HepG2 (cell line): ENCODE data around the gene ELAC1. TPM values are rescaled to one million over a fixed set of nuclear protein-coding genes. Genes with fewer than 3 reads are reported as not detected.
A peak's percentile ranks its signal among the peaks of the same experiment; 100 is the strongest.

Experiments
- AGO1 ChIP-seq: fragments of 200-400 bp; formaldehyde crosslinking; IDR thresholded peaks from 2 replicates; pipeline ENCODE4 v1.6.1; 2017; ENCODE audit warnings: mild to moderate bottlenecking, low read depth, low read length, moderate library complexity; ENCODE audit not compliant: poor library complexity, severe bottlenecking
- DMAP1 ChIP-seq: IDR thresholded peaks from 2 replicates; pipeline ENCODE4 v1.6.1; 2016
- MED1 ChIP-seq: sonication (generic); formaldehyde crosslinking; IDR thresholded peaks from 2 replicates; pipeline ENCODE4 v1.4.0; 2020; ENCODE audit warnings: missing genetic modification reagents
- MTF2 ChIP-seq: sonication (generic); formaldehyde crosslinking; IDR thresholded peaks from 2 replicates; pipeline ENCODE4 v1.5.0; 2020; ENCODE audit warnings: missing genetic modification reagents, borderline replicate concordance
- RAD51 ChIP-seq: fragments of 450-650 bp; IDR thresholded peaks from 2 replicates; pipeline ENCODE4 v1.6.1; 2016; ENCODE audit warnings: borderline replicate concordance
- SMC3 ChIP-seq: IDR thresholded peaks from 2 replicates; pipeline ENCODE4 v1.6.1; 2011; ENCODE audit warnings: low read length, improper control_type of control experiment
- SPEN ChIP-seq: sonication (generic); formaldehyde crosslinking; IDR thresholded peaks from 2 replicates; pipeline ENCODE4 v1.5.1; 2020; ENCODE audit warnings: low read depth, mild to moderate bottlenecking, missing genetic modification reagents
- ZKSCAN8 ChIP-seq: IDR thresholded peaks from 2 replicates; pipeline ENCODE4 v1.6.1; 2016; ENCODE audit warnings: borderline replicate concordance, missing genetic modification reagents, missing compliant biosample characterization
- ZNF552 ChIP-seq: sonication (generic); formaldehyde crosslinking; IDR thresholded peaks from 2 replicates; pipeline ENCODE4 v1.9.0; 2022; ENCODE audit warnings: missing genetic modification reagents, mild to moderate bottlenecking, borderline replicate concordance
- ZNF644 ChIP-seq: IDR thresholded peaks from 2 replicates; pipeline ENCODE4 v1.6.1; 2016; ENCODE audit warnings: low read depth
- polyA plus RNA-seq, 8 experiments: library from polyadenylated mRNA; depleted of rRNA in 3 of 8; stranded (reverse) in 7 of 8; unstranded in 1 of 8; fragments of >200 nt; fragmentation: Illumina TruSeq in 4 of 8; extraction: Trizol in 4 of 8; gene quantifications; 2 replicates each; pipeline versions ENCODE4 v1.2.1 to v1.2.3, GENCODE V29; 2011 to 2016; ENCODE audit warnings: low read depth in 4 of 8, missing spikeins in 1 of 8, mixed read lengths in 1 of 8; ENCODE audit not compliant: insufficient read depth in 1 of 8
- total RNA-seq, 5 experiments: library from RNA; depleted of rRNA; stranded (reverse); fragments of >200 nt; fragmentation: Illumina TruSeq; extraction: Trizol; gene quantifications; 2 replicates each; pipeline ENCODE4 v1.2.3, GENCODE V29; 2016; ENCODE audit warnings: low read depth in 1 of 5
- TF ChIP-seq, protein P1 (sequence below): sonication (generic); formaldehyde crosslinking; IDR thresholded peaks from one replicate; pipeline ENCODE4 v1.5.1; 2020; ENCODE audit warnings: mild to moderate bottlenecking, missing genetic modification reagents; ENCODE audit errors: not compliant biosample characterization
- TF ChIP-seq, protein P2 (sequence below): IDR thresholded peaks from 2 replicates; pipeline ENCODE4 v1.6.1; 2012; ENCODE audit warnings: low read depth, low read length, improper control_type of control experiment
- TF ChIP-seq, protein P3 (sequence below): sonication (generic); formaldehyde crosslinking; IDR thresholded peaks from 2 replicates; pipeline ENCODE4 v1.9.0; 2021; ENCODE audit warnings: mild to moderate bottlenecking, missing genetic modification reagents

ELAC1 gene
- total and polyA plus RNA-seq, 2 of the 13 experiments (the other 11 are each of a cell fraction or from before 2014, with no cell fraction given) = 1.9 to 3.6 TPM

DNA sequence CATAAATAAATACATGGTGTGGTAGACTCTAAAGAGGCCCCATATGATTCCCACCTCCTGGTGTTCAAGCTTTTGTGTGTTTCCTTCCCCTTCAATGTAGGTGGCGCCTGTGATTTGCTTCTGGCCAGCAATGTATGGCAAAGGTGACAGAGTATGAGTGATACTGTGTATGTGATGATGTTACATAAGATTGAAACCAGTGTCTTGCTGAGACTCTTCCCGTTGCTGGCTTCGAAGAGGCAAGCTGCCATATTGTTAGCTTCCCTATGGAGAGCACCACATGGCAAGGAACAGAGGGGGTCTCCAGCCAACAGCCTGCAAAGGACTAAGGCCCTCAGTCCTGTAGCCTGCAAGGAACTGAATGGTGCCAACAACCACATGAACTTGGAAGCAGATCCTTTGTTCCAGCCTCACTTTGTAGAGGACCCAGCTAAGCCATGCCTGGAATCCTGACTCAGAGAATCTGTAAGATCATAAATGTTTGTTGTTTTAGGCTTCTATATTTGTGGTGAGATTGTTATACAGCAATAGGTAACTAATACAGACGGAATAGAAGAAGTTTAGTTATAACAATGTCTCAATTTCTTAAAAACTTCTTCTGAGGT is 60.5 kb downstream of the ELAC1 start (continued):
- TF ChIP-seq, protein P1, sequence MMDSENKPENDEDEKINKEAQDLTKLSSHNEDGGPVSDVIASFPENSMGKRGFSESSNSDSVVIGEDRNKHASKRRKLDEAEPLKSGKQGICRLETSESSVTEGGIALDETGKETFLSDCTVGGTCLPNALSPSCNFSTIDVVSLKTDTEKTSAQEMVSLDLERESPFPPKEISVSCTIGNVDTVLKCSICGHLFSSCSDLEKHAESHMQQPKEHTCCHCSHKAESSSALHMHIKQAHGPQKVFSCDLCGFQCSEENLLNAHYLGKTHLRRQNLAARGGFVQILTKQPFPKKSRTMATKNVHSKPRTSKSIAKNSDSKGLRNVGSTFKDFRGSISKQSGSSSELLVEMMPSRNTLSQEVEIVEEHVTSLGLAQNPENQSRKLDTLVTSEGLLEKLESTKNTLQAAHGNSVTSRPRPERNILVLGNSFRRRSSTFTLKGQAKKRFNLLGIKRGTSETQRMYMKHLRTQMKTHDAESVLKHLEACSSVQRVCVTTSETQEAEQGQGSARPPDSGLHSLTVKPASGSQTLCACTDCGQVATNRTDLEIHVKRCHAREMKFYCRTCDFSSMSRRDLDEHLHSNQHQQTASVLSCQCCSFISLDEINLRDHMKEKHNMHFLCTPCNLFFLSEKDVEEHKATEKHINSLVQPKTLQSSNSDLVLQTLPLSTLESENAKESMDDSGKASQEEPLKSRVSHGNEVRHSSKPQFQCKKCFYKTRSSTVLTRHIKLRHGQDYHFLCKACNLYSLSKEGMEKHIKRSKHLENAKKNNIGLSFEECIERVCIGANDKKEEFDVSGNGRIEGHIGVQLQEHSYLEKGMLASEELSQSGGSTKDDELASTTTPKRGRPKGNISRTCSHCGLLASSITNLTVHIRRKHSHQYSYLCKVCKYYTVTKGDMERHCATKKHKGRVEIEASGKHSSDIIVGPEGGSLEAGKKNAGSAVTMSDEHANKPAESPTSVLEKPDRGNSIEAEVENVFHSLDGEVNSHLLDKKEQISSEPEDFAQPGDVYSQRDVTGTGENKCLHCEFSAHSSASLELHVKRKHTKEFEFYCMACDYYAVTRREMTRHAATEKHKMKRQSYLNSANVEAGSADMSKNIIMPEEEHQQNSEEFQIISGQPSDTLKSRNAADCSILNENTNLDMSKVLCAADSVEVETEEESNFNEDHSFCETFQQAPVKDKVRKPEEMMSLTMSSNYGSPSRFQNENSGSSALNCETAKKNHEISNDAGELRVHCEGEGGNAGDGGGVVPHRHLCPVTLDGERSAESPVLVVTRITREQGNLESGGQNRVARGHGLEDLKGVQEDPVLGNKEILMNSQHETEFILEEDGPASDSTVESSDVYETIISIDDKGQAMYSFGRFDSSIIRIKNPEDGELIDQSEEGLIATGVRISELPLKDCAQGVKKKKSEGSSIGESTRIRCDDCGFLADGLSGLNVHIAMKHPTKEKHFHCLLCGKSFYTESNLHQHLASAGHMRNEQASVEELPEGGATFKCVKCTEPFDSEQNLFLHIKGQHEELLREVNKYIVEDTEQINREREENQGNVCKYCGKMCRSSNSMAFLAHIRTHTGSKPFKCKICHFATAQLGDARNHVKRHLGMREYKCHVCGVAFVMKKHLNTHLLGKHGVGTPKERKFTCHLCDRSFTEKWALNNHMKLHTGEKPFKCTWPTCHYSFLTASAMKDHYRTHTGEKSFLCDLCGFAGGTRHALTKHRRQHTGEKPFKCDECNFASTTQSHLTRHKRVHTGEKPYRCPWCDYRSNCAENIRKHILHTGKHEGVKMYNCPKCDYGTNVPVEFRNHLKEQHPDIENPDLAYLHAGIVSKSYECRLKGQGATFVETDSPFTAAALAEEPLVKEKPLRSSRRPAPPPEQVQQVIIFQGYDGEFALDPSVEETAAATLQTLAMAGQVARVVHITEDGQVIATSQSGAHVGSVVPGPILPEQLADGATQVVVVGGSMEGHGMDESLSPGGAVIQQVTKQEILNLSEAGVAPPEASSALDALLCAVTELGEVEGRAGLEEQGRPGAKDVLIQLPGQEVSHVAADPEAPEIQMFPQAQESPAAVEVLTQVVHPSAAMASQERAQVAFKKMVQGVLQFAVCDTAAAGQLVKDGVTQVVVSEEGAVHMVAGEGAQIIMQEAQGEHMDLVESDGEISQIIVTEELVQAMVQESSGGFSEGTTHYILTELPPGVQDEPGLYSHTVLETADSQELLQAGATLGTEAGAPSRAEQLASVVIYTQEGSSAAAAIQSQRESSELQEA (CRISPR knock-in tag) = no peak
- TF ChIP-seq ZKSCAN8 (CRISPR knock-in tag) (no peak), MED1 (CRISPR knock-in tag) (peak; percentile 52; the same call in 1 of the 2 replicates), AGO1 (no peak), SPEN (CRISPR knock-in tag) (no peak), ZNF644 (CRISPR knock-in tag) (peak; percentile 54; the same call in 1 of the 2 replicates), SMC3 (peak; percentile 24; the same call in 1 of the 2 replicates), DMAP1 (CRISPR knock-in tag) (no peak), ZNF552 (CRISPR knock-in tag) (no peak), MTF2 (CRISPR knock-in tag) (no peak), RAD51 (no peak)
- TF ChIP-seq, protein P2, sequence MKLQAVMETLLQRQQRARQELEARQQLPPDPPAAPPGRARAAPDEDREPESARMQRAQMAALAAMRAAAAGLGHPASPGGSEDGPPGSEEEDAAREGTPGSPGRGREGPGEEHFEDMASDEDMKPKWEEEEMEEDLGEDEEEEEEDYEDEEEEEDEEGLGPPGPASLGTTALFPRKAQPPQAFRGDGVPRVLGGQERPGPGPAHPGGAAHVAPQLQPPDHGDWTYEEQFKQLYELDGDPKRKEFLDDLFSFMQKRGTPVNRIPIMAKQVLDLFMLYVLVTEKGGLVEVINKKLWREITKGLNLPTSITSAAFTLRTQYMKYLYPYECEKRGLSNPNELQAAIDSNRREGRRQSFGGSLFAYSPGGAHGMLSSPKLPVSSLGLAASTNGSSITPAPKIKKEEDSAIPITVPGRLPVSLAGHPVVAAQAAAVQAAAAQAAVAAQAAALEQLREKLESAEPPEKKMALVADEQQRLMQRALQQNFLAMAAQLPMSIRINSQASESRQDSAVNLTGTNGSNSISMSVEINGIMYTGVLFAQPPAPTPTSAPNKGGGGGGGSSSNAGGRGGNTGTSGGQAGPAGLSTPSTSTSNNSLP = 0 out of 2 replicates have a peak, but pooled peaks have one; percentile 7
- TF ChIP-seq, protein P3, sequence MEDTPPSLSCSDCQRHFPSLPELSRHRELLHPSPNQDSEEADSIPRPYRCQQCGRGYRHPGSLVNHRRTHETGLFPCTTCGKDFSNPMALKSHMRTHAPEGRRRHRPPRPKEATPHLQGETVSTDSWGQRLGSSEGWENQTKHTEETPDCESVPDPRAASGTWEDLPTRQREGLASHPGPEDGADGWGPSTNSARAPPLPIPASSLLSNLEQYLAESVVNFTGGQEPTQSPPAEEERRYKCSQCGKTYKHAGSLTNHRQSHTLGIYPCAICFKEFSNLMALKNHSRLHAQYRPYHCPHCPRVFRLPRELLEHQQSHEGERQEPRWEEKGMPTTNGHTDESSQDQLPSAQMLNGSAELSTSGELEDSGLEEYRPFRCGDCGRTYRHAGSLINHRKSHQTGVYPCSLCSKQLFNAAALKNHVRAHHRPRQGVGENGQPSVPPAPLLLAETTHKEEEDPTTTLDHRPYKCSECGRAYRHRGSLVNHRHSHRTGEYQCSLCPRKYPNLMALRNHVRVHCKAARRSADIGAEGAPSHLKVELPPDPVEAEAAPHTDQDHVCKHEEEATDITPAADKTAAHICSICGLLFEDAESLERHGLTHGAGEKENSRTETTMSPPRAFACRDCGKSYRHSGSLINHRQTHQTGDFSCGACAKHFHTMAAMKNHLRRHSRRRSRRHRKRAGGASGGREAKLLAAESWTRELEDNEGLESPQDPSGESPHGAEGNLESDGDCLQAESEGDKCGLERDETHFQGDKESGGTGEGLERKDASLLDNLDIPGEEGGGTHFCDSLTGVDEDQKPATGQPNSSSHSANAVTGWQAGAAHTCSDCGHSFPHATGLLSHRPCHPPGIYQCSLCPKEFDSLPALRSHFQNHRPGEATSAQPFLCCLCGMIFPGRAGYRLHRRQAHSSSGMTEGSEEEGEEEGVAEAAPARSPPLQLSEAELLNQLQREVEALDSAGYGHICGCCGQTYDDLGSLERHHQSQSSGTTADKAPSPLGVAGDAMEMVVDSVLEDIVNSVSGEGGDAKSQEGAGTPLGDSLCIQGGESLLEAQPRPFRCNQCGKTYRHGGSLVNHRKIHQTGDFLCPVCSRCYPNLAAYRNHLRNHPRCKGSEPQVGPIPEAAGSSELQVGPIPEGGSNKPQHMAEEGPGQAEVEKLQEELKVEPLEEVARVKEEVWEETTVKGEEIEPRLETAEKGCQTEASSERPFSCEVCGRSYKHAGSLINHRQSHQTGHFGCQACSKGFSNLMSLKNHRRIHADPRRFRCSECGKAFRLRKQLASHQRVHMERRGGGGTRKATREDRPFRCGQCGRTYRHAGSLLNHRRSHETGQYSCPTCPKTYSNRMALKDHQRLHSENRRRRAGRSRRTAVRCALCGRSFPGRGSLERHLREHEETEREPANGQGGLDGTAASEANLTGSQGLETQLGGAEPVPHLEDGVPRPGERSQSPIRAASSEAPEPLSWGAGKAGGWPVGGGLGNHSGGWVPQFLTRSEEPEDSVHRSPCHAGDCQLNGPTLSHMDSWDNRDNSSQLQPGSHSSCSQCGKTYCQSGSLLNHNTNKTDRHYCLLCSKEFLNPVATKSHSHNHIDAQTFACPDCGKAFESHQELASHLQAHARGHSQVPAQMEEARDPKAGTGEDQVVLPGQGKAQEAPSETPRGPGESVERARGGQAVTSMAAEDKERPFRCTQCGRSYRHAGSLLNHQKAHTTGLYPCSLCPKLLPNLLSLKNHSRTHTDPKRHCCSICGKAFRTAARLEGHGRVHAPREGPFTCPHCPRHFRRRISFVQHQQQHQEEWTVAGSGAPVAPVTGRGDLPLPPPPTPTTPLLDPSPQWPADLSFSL (CRISPR knock-in tag) = no peak
